NCI-H524 (cell line): Measurements from ENCODE around the gene NKX6-2.

Experiments
- DNase-seq, 2 experiments: peaks; one replicate each; lab custom pipeline; 2025; lab: John Stamatoyannopoulos, UW

NKX6-2 gene

DNA sequence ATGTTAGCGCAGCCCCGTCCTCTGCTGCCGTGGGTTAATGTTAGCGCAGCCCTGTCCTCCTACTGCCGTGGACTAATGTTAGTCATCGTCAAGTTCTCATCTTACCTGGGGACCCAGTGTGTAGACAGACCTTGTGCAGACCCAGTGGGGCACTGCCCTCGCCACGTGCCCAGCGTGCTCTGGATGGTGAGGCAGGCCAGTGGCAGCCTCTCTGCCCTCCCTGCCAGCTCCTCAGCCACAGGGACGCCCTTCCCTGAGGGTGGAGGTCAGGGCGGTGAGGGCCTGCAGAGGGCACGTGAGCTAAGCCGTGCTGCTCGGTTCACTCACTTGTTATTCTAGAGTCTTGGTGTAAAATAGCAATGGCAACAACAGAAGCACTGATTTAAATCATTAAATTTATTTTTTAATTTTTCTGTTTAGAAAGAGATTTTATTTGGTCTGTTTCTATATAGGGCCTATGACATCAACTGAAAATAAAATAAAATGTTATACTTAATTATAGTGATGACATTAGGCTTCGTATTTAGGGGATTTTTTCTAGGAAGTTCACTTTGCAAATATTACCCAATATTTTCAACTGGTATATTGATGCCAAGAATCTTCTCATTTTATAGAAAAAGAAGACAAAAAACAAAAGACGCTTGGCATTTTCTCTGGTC is 48.4 kb downstream of the NKX6-2 start:
- DNase-seq, result no peak

DNA sequence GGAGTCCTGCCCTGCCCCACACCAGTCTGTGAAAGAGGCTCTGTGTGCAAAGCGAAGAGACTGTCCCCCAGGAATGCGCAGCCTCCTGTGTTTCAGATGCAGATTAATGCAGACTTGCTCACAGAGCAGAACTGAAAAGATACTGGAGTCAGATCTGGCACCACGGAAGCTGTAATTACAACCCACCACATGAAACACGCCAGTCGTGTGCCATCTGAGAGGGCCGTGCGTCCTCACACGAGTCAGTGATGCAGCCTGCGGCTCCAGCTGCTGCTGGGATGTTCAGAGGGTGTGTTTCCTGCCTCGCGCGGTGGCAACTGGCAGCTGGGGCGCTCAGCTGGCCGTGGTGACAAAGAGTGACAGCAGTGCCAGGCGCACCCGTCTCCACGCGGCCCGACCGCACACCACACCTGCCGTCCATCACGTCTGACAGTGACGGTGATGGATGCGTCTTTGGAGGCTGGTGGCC is 50.0 kb downstream of the NKX6-2 start:
- peak in 1 of 2 experiments; percentile 2 for DNase-seq

DNA sequence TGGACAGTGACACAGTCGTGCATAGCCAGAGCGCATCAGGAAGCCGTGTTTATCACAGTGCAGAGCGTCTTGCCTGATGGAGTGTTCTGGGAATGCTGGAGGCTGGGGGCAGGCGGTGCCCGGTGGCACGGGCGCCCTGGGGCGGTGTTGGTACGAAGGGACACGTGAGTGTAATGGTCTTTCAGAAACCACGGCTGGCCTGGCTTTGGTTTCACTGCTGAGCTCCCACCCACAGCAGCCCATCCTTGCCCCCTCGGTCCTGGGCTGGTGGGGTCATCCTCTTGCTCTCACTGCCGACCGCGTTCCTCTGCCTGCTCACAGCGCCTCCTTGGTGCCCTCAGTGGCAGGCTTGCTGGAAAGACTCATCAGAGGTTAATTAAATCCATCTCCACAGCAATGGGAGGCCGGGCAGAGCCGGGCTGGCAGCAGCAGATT is 50.6 kb downstream of the NKX6-2 start:
- DNase-seq, result no peak

DNA sequence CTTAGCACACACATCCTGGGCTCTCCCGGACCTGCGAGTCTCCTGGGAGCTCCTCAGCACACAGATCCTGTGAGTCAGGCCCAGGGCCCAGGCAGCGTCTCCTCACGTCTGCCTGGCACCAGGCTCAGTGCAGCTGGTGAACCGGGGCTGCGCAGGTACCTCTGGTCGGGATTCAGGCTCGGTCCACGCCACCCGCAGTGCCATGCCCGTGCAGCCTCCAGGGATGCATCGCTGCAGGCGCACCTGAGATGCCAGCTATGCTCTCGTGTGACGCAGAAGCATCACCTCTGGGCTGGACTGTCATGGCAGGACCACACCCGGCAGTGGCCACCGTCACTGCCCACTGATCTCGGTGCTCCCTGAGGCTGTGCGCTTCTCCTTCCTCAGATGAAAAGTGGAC is 52.0 kb downstream of the NKX6-2 start:
- no peak for DNase-seq
